Right renal cortex interstitium (tissue), 3 donors: ENCODE results near the gene SPOCK1. TPM values are rescaled to one million over a fixed set of nuclear protein-coding genes. Genes with fewer than 3 reads are reported as not detected.
"Not testable (repeated sequence)": the region's sequence is repeated elsewhere in the genome, so short reads cannot be mapped to it uniquely, and the experiment has no call there.

ENCODE experiments used
- DNase-seq, 3 donors: peaks; one replicate each; pipeline ENCODE4 v3.0.0-alpha.2; 2013; ENCODE audit warnings: low read depth in 3 of 3, low spot score in 2 of 3
- polyA plus RNA-seq, 3 donors: library from polyadenylated mRNA; unstranded; fragments of 120-200 nt; gene quantifications; one replicate each; pipeline ENCODE4 v1.2.1, GENCODE V29; 2013; ENCODE audit not compliant: insufficient read length in 3 of 3

SPOCK1 gene
- polyA plus RNA-seq, 3 donors = 8.2 to 9.8 (median 9.8) TPM

DNA sequence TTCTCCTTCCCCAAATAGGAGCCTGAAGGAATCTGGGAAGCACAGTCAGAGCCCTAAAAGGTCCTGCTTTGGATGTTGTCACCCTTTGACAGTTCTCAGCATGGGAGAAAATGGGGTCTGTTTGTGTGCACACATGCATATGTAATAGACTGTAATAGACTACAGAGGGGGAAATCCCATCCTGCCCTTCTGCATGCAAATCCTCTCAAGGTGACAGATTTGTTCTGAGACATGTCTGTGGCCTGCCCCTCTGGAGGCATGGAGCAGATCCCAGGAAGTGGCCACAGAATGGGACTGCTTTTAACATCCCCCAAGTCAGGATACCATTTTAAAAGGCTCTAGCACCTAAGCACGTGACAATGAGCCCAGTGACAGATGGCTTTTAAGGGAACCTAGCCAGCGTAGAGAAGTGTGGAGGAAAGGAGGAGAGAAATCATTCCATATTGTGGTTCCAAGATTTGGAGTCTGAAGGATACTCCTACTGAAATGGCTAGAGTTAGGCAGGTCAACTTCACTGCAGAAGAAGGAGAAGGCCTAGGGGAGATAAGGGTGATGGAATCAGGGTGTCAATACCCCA lies 483.5 kb downstream of the SPOCK1 start:
- no peak for DNase-seq

DNA sequence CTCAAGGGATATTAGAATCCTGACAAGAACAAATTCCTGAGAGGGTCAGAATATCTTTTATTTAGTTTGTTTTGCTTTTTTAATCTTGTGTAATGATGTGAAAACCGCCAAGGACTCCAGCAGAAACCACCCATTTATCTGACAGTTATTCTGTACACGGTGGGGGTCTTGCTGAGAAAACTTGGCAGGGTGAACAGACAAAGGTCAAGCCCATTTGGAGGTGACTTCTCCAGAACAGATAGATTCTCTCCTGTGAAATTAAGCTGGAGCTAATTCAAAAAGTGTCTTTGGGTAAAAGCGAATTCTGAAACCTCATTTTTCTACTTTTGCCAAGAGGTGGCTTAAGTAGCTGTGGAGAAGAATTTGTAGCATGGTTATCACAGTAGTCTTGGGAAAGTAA lies 484.4 kb downstream of the SPOCK1 start:
- DNase-seq = no peak

DNA sequence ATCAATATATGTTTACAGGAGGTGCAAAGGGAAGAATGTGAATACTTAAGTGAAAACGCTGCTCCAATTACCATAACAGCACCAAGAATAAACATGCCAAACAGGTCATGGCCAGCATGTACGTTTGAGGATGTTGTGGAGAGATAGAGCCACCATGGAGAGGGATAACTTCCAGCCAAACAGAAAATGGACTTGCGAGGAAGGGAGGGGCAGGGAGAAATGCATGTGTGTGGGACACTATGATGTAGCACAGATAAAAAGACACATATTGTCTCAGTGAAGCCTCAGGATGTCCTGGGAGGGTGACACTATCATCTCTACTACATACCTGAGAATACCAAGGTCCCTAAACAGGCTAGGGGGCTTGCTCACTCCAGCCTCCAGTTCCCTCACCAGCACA lies 488.9 kb downstream of the SPOCK1 start:
- no peak for DNase-seq

DNA sequence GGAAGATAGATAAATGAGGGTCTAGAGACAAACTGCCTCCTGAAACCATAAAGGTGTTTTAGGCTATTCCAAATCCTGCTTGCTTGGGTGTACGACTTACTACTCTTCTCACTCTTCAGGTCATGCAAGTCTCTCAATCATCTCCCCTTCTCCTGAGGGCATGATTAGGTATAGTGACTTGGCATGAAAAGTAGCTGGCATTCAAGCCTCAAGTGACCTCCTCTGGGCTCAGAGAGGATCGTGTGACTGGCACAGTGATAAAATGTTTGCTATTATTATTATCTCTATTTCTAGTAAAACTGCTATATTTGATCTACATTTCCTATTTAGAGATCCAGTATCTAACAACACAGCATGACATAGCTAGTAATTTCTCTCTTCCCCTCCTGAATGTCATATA lies 494.8 kb downstream of the SPOCK1 start:
- no peak for DNase-seq

DNA sequence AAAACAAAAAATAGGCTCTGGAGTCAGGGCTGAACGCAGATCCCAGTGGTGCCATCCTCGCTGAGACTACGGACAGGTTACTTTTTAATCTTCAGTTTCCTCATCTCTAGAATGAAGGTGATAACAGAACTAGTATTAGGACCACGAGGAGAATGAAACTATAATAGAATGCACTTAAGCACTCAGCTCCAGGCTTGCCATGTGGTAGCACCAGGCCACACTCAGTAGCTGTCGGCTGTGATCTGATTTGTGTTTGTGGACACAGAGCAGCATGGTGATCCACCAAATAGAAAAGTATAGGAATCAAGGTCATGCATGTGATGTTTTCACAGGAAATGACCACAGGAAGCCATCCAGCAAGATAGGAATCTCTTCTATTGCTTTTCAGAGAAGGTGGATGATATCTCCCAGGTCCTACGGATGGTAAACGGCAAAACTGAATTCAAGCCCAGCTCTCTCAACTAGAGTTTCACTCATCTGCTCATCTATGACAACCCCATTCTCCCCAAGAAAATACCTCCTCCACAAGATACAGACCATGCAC lies 498.0 kb downstream of the SPOCK1 start:
- no peak for DNase-seq

DNA sequence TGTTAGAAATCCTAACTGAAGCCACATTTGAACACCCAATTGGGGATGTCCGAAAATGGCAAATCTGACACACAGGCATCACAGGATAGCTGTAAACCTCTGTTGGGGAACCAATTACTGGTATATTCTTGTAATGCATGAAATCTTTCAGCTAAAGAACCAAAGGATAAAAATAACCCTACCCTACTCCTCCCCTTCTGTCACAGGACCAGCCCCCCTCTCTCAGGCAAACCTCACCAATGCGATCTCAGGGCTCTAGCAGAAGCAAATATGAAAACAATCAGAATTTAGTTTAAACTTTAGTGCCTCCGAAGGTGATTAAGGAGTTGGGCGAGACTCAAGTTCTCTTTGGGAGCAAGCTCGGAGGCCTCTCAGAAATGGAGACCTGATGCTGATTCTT lies 499.3 kb downstream of the SPOCK1 start:
- no peak for DNase-seq

DNA sequence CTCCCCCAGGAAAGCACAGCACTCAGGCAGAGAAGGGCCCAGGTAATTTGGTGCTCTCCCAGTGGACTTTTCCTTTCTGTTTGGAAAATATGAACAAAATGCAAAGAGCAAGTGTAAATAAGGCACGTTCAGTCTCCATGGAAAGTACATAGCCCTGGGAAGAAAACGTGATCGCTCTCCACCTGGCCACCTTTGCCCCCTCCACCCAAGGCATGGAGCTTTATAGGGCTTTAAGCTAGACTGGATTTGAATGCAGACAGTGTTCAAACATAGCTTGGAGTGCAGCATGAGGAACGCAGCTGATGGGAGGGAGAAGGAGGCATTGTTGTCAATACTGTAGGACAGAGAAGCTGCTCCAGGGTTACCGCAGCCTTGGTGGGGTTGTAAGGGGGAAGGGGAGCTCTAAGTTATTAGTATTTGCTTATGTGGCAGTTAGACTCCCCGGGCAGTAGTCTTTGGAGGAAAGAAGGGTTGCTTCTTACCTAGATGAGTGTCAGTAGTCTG lies 500.2 kb downstream of the SPOCK1 start:
- no peak for DNase-seq

DNA sequence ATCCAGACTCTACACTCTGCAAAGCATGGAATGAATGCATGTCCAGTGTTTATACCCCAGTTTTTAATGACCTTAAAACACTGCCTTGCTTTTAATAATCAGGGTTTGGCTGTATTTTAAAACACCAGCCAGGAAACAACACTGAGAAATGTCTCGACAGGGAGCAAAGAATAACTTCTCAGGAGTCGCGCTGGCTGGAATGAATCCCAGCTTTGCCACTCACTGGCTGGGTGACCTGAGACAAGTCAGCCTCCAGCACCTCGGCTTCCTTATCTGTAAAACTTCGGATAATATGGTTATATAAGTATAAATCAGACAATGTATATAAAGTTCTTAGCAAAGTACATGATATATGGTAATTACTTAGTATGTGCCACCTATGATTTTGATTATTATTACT lies 505.0 kb downstream of the SPOCK1 start:
- DNase-seq = no peak

DNA sequence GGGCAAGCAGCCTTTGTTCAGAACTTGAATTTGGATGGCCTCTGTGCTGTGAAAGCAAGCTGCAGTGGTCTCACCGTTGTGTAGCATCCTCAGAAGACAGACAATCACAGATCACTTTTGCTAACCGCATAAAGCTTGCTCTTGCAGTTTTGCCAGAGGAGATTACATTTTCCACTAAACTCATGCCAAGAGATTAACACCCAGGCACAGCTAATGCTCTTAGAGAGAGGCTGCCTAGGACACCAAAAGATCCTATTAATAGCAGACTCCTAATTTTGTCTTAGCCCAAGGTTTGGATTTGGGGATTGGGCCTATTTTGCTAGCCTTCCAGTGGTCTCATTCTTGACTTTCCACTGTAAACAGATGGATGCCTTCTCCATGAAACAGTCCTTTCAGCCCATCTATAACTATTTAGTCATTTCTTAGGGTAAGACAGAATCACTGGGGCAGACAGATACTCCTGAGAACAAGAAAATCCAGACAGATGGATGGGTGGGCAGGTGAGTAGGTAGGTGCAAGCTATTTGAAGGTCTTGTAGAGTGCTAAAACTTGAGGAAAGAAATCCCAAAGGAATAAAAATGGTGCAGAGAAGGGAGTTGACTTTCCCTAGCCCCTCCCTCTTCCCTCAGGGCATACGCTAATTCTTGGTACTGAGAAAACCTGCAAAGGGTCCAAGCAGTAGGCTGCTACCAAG lies 506.2 kb downstream of the SPOCK1 start:
- DNase-seq = no peak

DNA sequence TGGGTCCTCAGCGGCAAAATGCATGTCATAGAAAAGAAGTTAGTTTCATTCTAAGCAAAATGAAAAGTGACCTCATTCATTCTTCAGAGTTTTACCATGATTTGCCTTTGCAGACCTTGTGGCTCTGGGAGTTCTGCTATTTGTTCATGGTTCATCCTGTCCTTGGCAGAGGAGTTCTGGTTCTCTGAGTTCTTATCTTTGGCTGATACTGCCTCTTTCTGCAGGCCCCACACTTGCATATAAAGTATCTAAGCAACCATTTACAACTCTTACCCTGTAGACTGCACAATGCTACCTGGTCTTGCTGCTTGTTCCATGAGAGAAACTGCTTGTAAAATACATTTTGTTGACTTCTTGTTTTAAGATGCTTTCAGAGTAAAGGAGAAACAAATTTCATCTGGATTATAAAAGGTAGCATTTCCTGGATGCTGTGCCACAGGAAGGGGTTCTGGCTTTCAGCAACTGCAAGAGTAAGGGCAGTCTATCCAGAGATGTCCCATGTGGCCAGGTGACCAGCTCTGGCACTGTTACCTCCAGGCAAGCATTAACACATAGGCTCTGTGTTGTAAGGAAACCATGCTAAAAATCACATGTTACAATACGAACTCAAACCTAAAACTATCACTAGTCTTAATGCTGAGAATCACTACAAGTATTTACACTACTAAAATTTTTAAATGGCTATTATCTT lies 513.2 kb downstream of the SPOCK1 start:
- no peak for DNase-seq

DNA sequence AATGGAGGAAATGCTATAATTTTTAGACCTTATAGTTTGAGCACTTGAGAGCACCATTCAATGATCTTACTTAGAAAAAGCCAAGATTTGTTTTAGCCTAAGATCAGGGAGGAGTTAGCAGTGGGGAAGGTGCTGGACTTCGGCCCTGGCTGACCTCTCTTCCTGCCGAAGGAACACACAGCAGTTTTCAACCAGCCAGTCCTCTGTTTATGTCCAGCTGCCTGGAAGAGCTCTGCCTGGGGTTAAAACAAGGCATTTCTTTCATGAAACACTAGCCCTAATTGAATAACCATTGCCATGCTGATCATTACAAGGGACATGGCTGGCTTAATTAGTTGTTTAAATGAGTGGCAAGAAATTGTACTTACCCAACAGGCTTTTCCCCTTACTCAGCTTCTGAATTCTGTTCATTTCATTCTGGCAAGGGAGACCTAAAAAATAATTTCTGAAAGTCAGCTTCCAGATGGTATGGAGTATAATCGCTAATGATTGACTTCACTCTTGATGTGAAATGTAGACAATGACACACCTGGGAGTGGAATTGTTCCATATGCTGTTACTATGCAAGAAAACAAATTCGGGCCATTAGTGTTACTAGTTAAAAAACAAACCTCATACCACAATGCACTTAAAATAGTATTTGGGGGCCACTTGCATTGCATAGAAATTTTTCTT lies 514.2 kb downstream of the SPOCK1 start:
- no peak for DNase-seq

DNA sequence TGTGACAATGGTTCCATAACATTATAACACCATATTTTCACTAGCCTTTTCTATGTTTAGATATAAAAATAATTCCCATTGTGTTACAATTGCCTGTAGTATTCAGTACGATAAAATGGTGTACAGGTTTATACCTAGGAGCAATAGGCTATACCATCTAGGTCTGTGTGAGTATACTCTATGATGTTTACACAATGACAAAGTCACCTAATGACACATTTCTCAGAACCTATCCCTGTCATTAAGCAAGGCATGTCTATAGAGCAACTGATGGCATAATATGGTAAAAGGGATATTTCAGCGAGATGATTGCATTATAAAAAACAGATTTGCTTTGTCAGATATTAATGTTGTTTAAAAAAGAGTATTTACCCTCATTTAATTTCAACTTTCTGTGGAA lies 517.2 kb downstream of the SPOCK1 start:
- no peak for DNase-seq

DNA sequence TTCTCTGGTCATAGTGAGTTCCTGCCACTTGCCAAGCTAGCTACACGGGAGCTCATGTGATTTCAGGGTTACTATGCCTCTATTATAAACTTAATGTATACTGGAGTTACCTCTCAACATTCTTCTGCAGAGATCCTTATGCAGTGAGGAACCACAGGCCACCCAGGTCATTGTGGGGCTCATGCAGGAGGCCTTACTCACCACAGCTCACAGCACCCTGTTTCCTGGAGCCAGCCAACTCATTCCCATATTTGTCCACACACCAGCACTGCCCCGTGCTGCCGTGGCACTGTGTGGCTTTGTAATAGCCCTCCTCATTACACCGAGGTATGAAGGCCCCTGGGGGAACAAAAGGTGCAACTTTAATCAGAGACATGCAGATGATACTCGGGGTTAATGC lies 520.0 kb downstream of the SPOCK1 start:
- DNase-seq = no peak

DNA sequence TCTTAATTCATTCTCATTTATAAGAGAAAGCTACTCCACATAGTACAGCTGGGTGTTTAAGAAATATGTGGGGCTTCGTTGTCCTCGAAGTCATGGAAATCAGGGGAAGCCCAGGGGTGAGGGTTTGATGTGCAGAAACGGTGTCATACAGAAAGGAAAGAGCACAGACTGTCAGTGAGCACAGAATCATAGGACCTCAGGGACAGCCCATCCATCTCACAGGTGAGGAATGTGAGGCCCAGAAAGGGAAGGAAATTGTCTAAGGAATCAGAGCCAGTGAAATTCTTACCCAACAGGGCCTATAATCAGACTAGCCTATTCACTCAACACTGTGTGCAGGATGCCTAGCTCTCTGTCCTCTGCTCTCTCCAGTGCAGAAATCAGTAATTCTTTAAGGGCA lies 535.6 kb downstream of the SPOCK1 start:
- no peak for DNase-seq

DNA sequence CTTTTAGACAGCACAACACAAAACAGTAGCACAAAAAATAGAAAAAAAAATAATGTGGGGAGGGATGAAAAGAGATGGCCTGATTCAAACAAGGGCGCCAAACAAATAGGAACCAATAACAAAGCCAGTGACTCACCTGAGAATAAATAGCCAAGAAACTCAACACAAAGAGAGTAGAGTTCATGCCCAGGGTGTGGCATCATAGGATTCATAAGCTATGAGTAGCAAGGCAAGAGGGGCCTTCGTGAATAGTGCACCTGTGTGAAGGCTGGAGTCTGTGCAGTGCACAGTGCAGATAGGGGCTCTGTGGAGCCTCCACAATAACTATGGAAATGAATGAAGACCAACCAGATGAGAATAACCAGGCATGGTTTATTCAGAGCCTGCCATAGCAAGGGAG lies 541.7 kb downstream of the SPOCK1 start:
- DNase-seq = no peak

DNA sequence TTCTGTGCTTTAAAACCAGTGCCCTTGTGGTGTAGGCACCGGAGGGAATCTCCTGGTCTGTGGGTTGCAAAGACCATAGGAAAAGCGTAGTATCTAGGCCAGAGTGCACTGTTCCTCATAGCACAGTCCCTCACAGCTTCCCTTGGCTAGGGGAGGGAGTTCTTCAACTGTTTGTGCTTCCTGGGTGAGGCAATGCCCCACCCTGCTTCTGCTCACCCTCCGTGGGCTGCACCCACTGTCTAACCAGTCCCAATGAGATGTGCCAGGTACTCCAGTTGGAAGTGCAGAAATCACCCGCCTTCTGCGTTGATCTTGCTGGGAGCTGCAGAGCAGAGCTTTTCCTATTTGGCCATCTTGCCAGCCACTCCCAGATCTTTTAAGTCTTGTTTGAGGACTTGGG lies 545.0 kb downstream of the SPOCK1 start:
- not testable (repeated sequence) for DNase-seq

DNA sequence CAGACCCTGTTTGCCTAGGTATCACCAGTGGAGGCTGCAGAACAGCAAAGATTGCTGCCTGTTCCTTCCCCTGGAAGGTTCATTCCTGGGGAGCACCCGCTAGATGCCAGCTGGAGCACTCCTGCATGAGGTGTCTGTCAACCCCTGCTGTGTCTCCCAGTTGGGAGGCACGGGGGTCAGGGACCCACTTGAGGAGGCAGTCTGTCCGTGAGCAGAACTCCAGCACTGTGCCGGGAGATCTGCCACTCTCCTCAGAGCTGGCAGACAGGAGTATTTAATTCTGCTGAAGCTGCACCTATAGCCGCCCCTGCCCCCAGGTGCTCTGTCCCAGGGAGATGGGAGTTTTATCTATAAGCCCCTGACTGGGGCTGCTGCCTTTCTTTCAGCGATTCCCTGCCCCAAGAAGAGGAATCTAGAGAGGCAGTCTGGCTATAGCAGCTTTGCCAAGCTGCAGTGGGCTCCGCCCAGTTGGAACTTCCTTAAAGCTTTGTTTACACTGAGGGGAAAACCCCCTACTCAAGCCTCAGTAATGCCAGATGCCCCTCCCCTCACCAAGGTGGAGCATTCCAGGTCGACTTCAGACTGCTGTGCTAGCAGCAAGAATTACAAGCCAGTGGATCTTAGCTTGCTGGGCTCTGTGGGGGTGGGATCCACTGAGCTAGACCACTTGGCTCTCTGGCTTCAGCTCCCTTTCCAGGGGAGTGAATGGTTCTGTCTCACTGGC lies 545.6 kb downstream of the SPOCK1 start:
- DNase-seq = not testable (repeated sequence)

DNA sequence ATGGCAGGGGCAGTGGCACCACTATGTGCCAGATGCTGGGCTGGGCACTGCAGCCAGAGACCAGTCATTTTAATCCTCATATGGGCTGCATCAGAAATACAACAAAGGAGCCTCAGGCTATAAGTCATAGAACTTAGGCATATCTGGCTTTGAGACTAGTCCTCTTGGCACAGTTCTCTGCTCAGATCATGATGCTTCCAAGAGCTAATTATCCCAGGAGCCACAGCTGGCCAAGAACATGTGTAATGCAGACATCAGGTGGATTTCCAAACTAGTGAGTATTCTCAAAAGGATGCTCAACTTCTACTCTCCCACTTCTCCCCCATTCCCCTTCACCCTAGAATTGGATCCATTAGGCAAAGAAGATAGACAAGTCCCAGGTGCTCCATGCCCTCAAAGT lies 571.6 kb downstream of the SPOCK1 start:
- no peak for DNase-seq

DNA sequence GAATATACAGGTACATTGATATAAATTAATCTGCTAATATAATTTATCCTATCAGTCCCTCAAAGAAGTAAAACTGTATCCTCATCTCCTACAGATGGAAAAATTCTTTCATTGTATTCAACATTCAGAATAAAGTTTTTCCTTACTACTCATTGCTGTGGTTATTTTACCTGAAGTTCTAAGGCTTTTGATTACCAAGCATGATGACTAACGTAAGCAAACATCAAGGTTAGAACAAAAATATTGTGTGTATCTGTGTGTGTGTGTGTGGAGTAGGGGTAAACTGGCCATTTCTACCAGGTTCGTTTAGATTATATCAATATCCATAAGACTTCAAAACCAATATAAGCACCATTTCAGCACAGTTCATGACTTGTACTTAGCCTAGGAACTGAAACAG lies 573.1 kb downstream of the SPOCK1 start:
- DNase-seq = no peak
